Frontal cortex (tissue), 4 donors: ENCODE measurements around the gene BTBD17. TPM values are rescaled to one million over a fixed set of nuclear protein-coding genes. Genes with fewer than 3 reads are reported as not detected.

Source experiments
- DNase-seq, 2 donors: peaks; one replicate each; pipeline ENCODE4 v3.0.0; 2012; ENCODE audit warnings: low spot score in 2 of 2
- FAIRE-seq: peaks from 2 replicates; lab custom pipeline; 2012; peaks lifted over from hg19 to GRCh38; lab: Jason Lieb, UNC
- total RNA-seq: library from RNA; depleted of rRNA; stranded (reverse); fragments of >200 nt; gene quantifications from one replicate; pipeline ENCODE4 v1.2.3, GENCODE V29; 2014
- donor health status: control.
- donor health status: control.
- donor health status: control.

BTBD17 gene
- total RNA-seq, 1 donor from 2014 or later = 5.3 TPM

DNA sequence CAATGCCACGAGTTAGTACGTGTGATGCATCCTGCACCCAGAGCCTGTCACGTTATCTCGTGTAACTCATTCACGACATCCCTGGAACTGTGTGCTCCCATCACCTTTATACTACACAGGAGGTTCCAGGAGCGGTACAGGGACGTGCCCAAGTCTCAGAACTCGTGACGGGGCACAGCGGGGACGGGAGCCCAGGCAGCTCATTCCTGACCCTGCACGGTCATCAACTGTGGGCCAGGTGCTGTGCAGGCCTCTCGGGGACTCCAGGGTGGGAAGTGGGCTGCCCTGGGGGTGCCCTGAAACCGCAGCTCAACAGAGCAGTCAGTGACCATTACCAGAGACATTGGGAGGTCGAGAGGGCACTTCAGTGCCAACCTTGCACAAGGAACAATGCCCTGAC is 46.8 kb downstream of the BTBD17 start:
- FAIRE-seq (no peak), DNase-seq (no peak)

DNA sequence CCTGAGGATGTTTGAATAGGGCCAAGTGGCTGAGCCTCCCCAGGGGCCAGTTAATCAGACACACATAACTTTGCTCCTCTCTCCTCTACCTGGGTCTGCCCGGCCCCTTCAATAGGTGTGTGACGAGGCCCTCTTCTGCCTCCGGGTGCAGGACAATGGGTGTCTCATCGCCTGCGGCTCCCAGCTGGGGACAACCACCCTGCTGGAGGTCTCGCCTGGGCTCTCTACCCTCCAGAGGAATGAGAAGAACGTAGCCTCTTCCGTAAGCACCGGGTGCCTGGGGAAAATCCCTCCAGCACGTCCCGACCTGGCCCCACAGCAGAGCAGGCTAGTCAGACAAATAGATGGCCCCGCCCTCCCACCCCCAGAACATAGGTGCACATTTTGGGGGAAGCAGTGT is 51.8 kb downstream of the BTBD17 start:
- FAIRE-seq = no peak
- DNase-seq = no peak

DNA sequence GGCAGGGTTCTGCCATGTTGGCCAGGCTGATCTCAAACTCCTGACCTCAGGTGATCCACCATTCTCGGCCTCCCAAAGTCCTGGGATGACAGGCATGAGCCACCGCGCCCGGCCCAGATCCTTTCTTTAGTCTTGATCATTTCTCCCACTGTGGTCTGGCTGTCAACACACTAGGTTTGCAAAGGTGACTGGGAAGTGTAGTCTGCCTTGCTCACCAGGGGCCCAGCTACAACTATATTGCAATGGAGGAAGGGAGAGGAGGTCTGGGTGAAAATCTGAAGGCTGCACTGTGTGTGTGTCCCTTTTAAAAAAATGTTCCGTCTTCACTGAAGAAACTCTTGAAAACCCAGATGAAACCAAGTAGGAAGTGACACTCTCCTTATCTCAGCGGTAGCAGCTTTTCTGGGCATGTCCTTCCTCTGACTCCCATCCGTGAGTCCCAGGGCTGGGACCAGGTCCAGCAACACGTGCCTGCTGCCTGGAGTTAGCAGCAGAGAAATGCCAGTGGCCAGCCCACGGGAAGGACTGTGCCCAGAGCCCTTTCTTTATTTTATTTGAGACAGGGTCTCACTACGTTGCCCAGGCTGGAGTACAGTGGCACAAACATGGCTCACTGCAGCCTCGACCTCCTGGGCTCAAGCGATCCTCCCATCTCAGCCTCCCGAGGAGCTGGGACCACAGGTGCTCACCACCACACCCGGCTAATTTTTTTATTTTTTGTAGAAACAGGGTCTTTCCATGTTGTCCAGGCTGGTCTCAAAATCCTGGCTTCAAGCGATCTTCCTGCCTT is 53.5 kb downstream of the BTBD17 start:
- FAIRE-seq (no peak), DNase-seq (no peak)

Other genes with a start within 250 kb of the BTBD17 start
- gene RPL38, start 158.2 kb downstream of the BTBD17 start, total RNA-seq = 2,904 TPM
- gene TTYH2, start 148.3 kb downstream of the BTBD17 start, total RNA-seq = 14.7 TPM
- not detected for gene DNAI2, start 87.6 kb downstream of the BTBD17 start, total RNA-seq
- not detected for gene KIF19, start 35.6 kb downstream of the BTBD17 start, total RNA-seq
- not detected for gene GPR142, start 5.6 kb upstream of the BTBD17 start, total RNA-seq
- gene GPRC5C, start 70.2 kb upstream of the BTBD17 start, total RNA-seq = 5.3 TPM
- gene CD300A, start 104.8 kb upstream of the BTBD17 start, total RNA-seq = 2.4 TPM
- gene CD300LB, start 169.6 kb upstream of the BTBD17 start, total RNA-seq = not detected
- not detected for gene CD300C, start 184.2 kb upstream of the BTBD17 start, total RNA-seq
- not detected for gene CD300H, start 205.6 kb upstream of the BTBD17 start, total RNA-seq
- not detected for gene CD300LD, start 230.4 kb upstream of the BTBD17 start, total RNA-seq